A204.1 (cell line): ENCODE measurements around the gene TRAPPC2L.
"Not testable (repeated sequence)": the region's sequence is repeated elsewhere in the genome, so short reads cannot be mapped to it uniquely, and the experiment has no call there.

Experiments used
- FAIRE-seq: peaks from 2 replicates; lab custom pipeline; 2012; peaks lifted over from hg19 to GRCh38; lab: Jason Lieb, UNC

Gene TRAPPC2L

DNA sequence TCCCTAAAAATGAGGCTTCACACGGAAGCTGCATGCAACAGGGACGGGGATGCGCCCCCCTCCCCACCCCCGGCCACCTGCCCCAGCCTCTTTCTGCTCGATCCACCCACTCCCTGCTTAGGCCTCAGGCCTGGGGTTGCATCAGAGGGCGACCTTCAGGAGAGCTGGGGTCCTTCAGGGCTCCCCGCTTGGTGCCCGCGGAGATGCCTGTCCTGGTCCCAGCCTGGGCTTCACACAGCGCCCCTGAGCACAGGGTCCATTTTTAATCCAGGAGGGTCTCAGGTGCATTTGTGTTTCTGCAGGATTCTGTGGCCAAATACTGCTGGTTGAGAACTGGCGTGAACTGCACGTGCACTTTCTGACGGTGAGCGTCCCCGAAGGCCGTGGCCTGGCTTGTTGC is 37.8 kb upstream of the TRAPPC2L start:
- no peak for FAIRE-seq

DNA sequence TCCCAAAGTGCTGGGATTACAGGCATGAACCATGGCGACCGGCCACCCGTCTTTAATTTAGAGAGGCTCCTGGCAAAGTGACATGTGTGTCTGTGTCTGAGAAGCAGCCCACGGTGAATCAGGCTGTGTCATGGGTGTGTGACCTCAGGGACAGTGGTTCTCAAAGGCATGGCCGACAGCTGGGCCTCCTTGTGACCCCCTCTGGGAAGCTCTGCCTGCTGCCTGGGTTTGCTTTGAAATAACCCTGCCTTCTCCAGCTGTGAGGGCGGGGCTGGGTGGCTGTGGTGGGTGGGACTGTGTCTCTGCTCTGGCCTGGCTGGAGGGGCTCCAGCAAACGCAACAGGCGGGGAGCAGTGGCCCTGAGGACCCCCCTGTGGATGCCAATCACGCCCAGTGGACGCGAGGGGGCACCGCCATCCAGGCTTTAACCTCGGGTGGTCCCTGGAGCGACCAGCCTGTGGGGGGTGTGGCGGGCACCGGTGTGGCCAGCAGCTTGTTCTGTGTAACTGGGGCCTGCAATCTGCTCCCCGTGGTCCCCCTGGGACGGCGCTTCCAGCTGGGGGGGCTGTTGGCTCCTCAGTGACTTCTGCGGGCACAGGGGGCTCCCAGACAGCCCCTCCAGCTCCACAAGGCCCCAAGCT is 36.4 kb upstream of the TRAPPC2L start:
- FAIRE-seq, result no peak

DNA sequence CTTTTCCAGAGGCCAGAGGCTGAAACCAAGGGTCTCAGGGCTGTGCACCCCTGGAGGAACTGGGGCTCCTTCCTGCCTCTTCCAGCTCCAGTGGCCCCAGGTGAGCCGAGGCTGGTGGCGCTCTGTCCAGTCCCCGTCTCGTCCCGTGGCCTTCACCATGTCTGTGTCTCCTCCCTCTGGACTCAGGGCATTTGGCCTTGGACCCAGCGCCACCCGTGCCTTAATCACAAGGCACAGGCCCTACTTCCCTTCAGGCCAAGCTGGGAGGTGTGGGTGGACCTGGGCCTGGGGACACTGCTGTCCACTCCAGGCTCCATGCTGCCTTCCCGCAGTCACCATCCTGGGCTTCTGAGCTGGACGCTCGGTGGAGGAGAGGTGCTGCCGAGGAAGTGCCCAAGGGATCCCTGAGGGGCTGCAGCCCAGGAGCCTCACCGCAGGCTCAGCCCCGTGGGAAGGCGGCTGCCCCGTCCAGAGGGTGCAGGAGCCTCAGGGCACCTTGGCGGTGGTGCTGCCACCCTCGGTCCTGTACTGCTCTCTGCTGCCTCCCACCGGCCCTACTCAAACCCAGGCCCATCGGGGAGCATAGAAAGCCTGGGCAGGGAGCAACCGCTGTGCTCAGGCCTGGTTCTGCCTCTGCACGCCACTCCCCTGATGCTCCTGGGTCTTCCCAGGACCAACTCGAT is 35.6 kb upstream of the TRAPPC2L start:
- FAIRE-seq, result no peak

DNA sequence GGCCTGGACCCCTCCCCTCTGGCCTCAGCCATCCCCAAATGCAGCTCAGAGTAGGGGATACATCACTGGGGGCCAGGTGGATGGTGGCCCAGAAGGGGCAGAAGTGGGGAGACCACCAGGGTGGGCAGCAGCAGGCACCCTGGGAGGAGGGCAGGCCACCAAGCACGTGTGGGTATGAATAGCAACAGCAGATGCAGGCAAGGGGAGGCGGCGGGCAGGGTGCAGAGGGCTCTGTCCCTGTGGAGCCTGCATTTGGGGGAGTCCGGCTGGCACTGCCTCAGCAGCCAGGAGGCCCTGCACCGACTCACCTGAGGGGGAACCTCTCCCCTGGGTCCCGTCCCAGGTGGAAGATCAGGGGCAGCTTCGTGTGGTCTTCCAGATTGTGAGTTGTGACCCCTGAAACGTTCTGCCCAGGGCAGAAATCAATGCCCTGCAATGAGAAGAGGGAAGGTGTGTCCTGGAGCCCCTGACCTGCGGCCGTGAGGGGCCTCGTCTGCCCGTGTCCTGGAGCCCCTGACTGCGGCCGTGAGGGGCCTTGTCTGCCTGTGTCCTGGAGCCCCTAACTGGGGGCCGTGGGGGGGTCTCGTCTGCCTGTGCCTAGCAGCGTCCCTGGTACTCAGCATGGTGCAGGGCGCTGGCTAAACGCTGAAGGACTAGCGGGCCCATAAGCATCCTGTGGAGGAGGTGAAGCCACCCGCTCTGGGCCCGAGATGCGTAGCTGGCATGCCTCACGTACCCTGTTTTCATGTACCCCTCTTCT is 34.5 kb upstream of the TRAPPC2L start:
- FAIRE-seq, result no peak

DNA sequence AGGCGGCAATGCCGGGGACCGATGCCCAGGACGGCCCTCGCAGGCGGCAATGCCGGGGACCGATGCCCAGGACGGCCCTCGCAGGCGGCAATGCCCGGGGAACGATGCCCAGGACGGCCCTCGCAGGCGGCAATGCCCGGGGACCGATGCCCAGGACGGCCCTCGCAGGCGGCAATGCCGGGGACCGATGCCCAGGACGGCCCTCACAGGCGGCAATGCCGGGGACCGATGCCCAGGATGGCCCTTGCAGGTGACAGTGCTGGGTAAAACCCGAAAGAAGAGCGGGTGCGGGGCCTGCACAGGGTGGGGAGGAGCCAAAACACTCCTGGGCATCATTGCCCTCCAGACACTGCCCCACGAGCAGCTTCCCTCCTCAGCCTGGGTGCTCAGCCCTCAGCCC is 33.3 kb upstream of the TRAPPC2L start:
- FAIRE-seq, result not testable (repeated sequence)

DNA sequence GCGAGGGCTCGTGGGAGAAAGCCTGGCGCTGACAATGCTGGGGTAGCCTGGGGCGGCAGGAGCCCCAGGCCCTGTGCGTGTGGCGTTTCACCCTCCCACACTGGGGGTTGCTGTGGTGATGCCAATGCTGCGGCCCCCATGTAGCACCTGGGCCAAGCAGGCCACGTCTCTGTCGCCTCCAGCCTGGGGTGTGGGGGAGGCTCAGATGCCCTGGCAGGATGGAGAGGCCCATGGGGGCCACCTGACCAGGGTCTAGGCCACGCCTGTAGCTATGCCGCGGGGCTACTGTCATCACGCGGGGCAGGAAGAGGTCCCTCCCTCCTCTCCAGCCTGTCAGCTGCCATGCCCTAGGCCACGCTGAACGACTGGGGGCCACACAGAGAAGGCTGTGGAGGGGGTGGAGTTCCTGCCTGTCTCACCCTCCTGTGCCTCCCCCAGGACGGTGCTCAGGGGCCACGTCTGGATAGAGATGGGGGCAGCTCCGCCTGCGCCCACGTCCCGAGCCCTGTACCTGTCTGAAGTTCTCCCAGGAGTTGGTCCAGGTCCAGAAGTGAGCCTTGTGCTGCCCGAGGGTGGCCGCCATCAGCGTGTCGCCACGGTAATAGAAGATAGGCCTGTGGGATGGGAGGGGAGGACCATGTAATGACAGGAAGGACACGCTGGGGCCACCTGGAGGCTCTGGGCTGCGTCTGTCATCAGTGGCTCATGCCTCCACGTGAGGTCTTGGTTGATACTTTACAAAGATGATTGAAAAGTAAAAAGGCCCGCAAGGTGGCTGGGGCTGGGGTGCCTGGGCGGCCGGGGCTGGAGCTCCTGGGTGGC is 32.5 kb upstream of the TRAPPC2L start:
- FAIRE-seq, result no peak

DNA sequence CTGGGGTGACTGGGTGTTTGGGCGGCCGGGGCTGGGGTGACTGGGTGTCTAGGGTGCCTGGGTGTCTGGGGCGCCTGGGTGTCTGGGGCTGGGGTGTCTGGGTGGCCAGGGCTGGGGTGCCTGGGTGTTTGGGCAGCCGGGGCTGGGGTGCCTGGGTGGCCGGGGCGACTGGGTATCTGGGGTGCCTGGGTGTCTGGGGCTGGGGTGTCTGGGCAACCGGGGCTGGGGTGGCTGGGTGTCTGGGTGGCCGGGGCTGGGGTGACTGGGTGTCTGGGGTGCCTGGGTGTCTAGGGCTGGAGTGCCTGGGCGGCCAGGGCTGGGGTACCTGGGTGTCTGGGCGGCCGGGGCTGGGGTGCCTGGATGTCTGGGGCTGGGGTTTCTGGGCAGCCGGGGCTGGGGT is 31.8 kb upstream of the TRAPPC2L start:
- FAIRE-seq, result no peak

DNA sequence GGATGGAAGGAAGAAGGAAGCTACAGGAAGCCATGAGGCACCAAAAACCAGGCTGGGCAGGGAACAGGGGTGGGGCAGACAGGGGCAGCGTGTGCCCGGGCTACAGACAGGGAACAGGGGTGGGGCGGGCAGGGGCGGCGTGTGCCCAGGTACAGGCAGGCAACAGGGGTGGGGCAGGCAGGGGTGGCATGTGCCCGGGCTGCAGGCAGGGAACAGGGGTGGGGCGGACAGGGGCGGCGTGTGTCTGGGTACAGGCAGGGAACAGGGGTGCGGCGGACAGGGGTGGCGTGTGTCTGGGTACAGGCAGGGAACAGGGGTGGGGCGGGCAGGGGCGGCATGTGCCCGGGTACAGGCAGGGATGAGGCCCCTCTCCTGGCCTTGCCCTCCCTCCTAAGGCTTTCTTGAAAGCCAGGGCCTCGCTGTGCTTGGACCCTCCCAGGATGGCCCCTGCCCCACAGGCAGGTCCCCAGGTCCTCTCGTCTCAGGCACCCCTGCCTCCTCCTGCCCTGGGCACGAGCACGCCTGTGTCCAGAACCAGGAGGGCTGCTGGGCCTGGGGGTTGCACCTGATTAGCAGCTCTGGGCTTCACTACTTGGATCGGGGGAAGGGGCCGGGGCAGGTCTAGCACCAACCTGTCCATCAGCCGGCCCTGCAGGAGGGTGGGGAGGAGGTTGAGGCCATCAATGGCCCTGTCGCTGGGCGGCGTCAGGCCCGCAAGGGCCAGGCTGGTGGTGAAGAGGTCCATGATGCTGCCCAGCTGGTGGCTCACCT is 30.7 kb upstream of the TRAPPC2L start:
- no peak for FAIRE-seq

DNA sequence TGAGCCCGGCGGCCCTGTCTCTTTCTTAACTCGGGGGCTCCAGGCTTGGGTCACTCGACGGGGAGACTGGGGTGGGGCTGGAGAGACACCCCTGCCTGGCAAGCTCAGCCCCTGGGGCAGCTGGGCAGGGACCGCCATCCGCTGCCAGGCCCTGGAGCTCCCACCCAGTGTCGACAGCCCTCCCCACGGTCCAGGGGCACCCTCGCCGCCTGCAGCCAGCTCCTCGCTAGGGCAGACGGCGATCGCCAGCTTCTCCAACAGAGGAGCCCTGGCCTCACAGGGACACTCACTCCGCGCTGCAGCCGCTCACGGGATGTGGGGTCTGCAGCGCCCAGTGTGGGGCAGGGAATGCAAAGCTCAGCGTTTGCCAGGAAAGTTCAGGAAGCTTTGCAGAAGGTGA is 29.2 kb upstream of the TRAPPC2L start:
- FAIRE-seq, result no peak

DNA sequence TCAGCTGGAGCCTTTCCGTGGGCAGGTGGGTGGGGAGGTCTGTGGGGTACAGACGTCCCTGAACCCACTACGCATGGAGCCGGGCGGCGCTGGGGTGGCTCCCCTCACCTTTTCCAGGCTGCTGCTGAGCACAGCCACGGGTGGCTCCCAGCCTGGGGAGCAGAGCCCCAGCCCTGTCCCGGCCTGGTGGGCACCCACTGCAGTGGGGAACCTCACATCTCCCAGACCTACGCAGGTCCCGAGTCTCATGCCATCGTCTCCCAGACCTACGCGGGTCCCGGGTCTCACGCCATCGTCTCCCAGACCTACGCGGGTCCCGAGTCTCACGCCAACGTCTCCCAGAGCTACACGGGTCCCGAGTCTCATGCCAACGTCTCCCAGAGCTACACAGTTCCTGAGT is 28.2 kb upstream of the TRAPPC2L start:
- no peak for FAIRE-seq

DNA sequence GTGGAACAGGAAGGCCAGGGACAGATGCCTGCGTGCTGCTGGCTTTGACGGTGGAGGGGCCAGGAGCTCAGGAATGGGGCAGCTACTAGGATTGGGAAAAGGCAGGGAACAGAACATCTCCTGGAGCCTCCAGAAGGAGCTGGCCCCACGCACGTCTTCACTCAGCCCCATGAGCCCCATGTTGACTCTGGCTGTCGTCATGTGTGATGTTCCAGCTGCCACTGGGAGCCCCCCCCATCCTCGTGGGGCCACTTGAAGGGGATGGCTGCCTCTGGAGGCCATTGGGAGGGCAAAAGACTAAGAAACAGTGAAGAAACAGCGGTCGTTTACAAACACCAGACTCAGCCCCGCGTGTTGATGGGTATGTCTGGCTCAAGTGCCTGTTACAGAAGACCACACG is 26.7 kb upstream of the TRAPPC2L start:
- FAIRE-seq, result no peak

DNA sequence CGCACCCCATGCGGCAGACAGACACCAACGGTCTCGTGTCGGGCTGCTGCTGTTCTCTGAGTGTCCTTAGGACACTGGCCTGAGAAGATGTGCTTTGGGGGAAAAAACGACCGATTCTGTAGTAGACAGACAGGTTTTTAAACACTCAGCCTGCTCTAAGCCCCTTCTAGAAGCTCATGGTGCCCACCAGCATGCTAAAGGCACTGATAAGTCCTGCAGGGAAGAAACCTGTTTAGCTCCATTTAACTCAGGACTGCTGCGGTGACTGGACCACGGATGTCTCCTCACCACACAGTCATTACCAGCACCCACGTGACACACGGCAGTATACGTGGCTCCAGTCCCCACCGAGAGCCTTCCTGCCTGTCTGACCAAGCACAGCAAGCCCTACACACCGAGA is 26.1 kb upstream of the TRAPPC2L start:
- no peak for FAIRE-seq

DNA sequence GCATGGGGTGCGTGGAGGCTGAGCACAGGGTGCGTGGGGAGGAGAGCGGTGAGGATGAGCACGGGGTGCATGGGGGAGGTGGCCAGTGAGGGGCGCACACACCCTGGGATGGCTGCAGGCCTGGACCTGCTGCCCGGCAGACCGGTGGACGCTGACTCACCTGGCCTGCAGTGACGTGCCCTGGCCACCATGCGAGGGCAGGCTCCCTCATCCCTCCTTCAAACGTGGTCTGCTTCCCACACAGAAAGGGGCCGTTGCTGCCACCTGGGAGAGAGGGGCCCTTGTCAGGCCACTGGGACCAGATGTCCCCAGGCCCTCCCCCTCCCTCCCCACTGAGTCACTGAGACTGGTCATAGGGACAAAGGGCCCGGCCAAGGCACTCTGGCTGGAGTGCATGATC is 25.1 kb upstream of the TRAPPC2L start:
- no peak for FAIRE-seq

DNA sequence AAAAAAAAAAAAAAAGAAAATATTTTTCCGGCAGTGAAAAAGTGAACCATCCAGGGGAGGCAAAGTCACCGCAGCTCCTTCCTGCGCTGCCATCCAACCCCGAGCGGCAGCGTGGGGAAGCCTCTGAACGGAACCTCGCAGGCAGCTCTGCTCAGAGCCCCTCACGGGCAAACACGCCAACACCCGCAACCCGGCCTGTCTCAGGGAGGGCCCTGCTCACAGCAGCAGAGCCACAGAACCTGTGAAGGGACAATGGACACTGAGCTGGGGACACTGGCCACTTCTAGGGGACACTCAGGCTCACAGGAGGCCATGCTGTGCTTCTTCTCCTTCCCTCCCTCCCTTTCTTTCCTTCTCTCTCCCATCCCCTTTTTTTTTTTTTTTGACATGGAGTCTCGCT is 23.8 kb upstream of the TRAPPC2L start:
- no peak for FAIRE-seq

DNA sequence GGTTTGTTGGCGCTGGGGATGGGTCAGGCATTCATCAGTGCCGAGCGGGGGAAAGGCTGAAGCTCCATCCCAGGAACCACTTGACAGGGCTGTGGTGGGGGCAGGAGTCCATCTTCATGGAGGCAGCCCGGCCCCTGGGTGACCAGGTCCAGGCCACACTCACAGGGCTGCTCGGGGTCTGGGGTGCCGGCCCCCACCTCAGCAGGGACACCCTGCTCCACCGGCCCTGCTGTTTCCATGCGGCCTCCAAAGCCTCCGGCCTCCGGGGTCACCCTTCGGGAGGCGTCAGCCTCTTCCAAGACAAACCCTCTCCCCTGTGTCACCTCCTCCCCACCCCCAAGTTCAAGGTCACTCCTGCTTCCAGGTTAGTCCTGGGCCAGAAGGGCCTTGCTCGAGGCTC is 22.3 kb upstream of the TRAPPC2L start:
- FAIRE-seq, result no peak

DNA sequence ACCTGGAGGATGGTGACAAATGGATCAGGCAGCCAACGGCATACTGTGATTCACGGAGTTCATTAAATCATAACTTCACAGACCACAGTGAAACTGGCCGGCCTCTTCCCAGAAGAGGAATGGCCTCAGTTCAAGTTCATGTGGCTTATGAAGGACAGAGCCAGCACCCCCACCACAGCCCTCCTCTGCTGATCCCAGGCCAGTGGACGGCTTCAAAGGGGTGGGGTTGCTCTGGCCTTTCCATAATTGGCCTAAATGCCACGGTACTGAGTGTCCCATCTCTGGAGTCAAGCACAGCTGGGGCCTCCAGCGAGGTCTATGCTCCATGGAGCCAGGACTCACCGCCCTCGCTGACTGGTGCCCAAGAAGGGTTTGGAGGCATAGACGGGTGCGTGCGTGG is 21.5 kb upstream of the TRAPPC2L start:
- no peak for FAIRE-seq

DNA sequence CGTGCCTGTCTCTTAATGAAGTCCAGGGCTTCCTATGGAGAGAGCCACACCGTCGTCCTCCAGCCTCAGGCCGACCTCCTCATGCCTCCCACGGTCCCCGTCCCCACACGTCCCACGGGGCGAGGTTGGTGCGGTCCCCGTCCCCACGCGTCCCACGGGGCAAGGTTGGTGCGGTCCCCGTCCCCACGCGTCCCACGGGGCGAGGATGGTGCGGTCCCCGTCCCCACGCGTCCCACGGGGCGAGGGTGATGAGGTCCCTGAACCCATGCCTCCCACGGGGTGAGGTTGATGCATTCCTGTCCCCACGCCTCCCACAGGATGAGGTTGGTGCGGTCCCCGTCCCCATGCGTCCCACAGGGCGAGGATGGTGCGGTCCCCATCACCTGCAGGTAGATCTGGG is 21.1 kb upstream of the TRAPPC2L start:
- FAIRE-seq, result no peak

DNA sequence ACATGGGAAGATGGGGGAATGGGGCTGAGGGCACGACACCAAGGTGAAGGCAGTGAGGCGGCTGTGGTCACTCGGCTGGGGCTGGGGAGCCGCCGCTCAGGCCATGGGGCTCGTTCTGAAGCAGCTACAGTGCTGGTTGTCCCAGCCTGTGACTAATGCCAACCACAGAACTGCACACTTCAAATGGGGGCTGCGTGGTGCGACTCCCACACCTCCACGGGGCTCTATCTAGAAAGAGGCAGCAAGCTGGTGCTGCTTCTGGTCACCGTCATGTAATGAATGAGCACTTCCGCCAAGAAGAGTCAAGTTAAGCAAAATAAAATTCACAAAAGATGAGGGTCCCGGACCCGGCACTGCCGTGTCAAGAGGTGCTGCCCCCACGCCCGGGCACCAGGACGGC is 20.1 kb upstream of the TRAPPC2L start:
- FAIRE-seq, result no peak

DNA sequence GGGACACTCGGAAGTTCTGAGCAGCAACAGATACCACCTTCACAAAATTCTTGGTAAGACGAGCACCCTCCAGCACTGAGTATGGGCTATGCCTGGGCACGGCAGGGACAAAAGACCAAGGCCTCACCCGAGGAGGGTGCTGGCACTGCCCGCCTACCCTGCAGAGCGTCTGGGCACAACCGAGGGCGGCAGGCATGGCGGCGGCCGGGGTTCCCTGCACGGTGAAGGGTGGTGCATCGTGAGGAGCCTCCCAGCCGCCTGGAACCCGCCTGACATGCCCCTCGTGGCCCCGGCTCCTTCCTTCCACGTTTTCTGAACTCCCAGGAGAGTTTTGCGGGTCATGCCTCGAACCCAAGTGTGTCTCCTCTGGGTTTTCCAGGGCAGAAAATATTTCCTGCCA is 19.1 kb upstream of the TRAPPC2L start:
- no peak for FAIRE-seq

DNA sequence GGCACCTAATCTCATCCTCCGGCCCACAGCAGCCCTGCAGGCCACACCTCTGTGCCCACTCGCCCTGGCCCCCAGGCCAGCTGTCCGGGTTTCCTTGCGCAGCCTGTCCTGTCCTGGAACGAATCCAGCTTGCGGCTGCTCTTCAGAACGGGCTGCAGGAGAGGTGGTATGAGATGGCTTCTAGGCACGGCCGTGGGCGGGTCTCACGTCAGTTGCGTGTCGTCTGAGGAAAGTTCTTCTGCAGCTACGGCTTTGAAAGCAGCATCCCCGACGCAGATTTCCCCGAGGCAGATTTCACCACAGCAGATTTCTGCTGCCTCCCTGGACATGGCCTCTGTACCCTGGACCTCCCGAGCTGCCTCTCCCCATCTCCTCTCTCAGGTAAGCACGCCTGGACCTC is 18.4 kb upstream of the TRAPPC2L start:
- FAIRE-seq, result no peak

DNA sequence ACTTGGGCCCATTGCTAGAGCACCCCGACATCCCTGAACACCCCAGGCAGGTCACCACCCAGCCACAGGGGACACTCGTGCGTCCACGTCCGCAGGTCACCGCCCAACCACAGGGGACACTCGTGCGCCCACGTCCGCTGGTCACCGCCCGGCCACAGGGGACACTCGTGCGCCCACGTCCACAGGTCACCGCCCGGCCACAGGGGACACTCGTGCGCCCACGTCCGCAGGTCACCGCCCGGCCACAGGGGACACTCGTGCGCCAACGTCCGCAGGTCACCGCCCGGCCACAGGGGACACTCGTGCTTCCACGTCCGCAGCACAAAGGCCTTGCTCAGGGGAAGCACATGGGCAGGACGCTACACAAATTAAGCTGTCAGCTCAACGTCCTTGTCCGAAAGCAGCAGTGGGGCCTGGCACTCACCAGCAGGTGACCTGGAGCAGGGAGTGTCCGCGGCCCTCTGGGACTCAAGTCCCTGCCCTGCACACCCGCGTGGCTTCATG is 17.8 kb upstream of the TRAPPC2L start:
- no peak for FAIRE-seq
